Measurements from ENCODE around the gene SEMA3E.
A peak's percentile ranks its signal among the peaks of the same experiment; 100 is the strongest.
"Not testable (repeated sequence)": the region's sequence is repeated elsewhere in the genome, so short reads cannot be mapped to it uniquely, and the experiment has no call there.

The SEMA3E gene

GRCh38 chr7:83484826-83485225 lies 164.1 kb downstream of the SEMA3E start:
- no peak for DNase-seq

- no peak for DNase-seq
Observed at GRCh38 chr7:83484266-83484665, 164.7 kb downstream of the SEMA3E start.

- DNase-seq, result no peak
Observed at GRCh38 chr7:83478616-83479015, 170.3 kb downstream of the SEMA3E start.

GRCh38 chr7:83476511-83477050 lies 172.4 kb downstream of the SEMA3E start:
- DNase-seq, result no peak

GRCh38 chr7:83475420-83475819 lies 173.5 kb downstream of the SEMA3E start:
- no peak for DNase-seq

GRCh38 chr7:83472376-83472775 lies 176.6 kb downstream of the SEMA3E start:
- DNase-seq, result no peak

- no peak for DNase-seq
Observed at GRCh38 chr7:83469491-83469890, 179.4 kb downstream of the SEMA3E start.

- DNase-seq, result no peak
Observed at GRCh38 chr7:83469076-83469475, 179.9 kb downstream of the SEMA3E start.

- DNase-seq, result peak; percentile 64 to 65
Observed at GRCh38 chr7:83468251-83468739, 180.6 kb downstream of the SEMA3E start.

- no peak for DNase-seq
Observed at GRCh38 chr7:83467493-83467892, 181.4 kb downstream of the SEMA3E start.

- DNase-seq, result no peak
Observed at GRCh38 chr7:83466956-83467355, 182.0 kb downstream of the SEMA3E start.

- no peak for DNase-seq
Observed at GRCh38 chr7:83466187-83466923, 182.6 kb downstream of the SEMA3E start.

- no peak for DNase-seq
Observed at GRCh38 chr7:83465643-83466042, 183.3 kb downstream of the SEMA3E start.

- not testable (repeated sequence) for DNase-seq
Observed at GRCh38 chr7:83461820-83462219, 187.1 kb downstream of the SEMA3E start.

- DNase-seq, result not testable (repeated sequence)
Observed at GRCh38 chr7:83459930-83460653, 188.8 kb downstream of the SEMA3E start.

- not testable (repeated sequence) for DNase-seq
Observed at GRCh38 chr7:83459101-83459929, 189.6 kb downstream of the SEMA3E start.

GRCh38 chr7:83457022-83457892 lies 191.7 kb downstream of the SEMA3E start:
- DNase-seq, result no peak

GRCh38 chr7:83456413-83456812 lies 192.5 kb downstream of the SEMA3E start:
- DNase-seq, result no peak

- DNase-seq, result no peak
Observed at GRCh38 chr7:83455612-83456011, 193.3 kb downstream of the SEMA3E start.

GRCh38 chr7:83452256-83452655 lies 196.7 kb downstream of the SEMA3E start:
- no peak for DNase-seq

- no peak for DNase-seq
Observed at GRCh38 chr7:83451501-83452045, 197.4 kb downstream of the SEMA3E start.

GRCh38 chr7:83449781-83450180 lies 199.2 kb downstream of the SEMA3E start:
- no peak for DNase-seq

Measured in AML-193 (cell line).